ENCODE results near the gene DZIP3.

The DZIP3 gene, protein sequence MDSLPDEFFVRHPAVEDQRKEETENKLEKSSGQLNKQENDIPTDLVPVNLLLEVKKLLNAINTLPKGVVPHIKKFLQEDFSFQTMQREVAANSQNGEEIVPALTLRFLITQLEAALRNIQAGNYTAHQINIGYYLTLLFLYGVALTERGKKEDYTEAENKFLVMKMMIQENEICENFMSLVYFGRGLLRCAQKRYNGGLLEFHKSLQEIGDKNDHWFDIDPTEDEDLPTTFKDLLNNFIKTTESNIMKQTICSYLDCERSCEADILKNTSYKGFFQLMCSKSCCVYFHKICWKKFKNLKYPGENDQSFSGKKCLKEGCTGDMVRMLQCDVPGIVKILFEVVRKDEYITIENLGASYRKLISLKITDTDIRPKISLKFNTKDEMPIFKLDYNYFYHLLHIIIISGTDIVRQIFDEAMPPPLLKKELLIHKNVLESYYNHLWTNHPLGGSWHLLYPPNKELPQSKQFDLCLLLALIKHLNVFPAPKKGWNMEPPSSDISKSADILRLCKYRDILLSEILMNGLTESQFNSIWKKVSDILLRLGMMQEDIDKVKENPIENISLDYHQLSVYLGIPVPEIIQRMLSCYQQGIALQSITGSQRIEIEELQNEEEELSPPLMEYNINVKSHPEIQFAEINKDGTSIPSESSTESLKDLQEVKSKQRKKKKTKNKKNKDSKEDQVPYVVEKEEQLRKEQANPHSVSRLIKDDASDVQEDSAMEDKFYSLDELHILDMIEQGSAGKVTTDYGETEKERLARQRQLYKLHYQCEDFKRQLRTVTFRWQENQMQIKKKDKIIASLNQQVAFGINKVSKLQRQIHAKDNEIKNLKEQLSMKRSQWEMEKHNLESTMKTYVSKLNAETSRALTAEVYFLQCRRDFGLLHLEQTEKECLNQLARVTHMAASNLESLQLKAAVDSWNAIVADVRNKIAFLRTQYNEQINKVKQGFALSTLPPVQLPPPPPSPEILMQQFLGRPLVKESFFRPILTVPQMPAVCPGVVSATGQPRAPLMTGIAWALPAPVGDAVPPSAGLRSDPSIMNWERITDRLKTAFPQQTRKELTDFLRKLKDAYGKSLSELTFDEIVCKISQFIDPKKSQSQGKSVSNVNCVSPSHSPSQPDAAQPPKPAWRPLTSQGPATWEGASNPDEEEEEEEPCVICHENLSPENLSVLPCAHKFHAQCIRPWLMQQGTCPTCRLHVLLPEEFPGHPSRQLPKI

DNA sequence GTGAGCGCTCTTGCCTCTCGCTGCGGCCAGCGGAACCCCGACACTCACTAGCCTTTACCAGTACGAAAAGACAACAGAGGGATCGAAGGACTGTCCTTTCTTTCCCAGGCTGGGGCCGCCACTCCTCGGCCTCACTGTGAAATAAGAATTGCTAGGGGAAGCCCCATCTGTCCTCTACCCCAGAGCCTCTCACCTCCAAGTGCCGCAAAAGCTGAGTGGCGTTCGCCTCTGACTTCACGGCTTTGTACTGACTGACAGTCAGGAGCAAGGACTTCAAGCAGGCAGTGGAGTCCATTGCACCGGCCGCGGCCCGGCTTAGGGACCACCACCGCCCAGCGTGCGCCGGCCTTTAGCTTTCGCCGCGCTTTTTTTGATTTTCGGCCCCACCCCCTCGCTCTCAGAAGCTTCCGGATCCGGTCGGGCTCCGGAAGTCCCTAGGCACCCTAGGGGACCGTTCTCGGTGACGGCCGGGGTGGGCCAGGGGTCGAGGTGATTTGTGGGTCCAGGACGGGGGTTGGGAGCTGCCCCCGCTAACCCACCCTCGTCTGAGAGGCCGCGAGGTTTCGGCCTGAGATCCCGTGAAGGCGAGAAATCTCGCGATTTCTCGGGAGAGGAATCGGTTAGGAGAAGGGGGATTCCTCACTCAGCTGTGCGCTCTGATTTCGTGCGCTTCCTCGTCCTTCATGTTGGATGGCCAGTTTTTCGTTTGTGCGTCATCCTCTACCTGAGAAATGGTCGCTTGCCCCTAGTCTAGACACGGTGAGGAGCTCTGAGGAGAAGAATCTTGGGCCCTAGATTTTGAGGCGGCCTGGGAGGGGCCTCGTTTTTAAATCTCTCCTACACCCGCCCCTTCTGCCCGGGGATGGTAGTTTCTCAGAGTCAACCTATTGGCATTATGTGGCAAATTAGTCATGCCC, at the start of gene DZIP3, which contains the start of gene CIP2A:
DZIP3 (plus strand) TSS at position 642 of the 917 bp plus-strand sequence. CDS start 15,685 bp downstream, outside the sequence.
CIP2A (minus strand) TSS at position 358 of the 917 bp plus-strand sequence; CDS start at position 295, 63 bp downstream.
- peak; percentile 81 for DNase-seq

DNA sequence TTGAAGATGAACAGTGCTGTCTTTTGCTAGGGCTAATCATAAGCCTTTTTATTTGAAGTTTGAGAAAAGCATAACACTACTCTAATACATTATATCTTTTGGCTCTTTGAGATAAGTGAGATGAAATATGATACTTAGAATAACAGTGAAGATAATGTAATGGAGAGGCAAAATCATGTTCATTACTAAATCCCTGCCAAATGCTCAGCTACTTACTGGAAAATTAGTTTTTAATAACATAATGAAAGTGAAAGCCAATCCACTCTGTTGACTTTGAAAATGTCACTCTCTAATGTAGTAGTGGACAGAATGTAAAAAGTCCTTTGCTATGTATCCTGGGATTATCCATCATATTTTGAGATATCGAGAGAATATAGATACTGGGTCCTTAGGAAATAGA, 43.3 kb upstream of the DZIP3 start:
- no peak for DNase-seq

DNA sequence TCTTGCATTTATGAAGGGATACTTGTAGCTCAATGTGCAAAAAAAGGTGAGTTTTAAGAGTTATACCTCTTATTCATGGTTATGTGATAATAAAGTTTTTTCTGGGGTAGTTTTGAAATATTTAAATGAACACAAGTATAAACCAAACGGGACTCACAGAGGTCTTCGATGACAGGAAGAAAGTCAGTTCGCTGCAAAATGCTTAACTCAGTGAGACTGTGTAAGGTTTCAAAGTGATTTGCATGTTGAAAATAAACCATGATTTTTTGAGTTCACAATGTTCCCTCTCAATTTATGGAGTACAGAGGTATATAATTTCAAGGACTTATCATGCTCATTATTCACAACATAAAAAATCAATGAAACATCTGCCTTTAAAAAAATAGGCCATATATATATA, 42.8 kb upstream of the DZIP3 start:
- no peak for DNase-seq

DNA sequence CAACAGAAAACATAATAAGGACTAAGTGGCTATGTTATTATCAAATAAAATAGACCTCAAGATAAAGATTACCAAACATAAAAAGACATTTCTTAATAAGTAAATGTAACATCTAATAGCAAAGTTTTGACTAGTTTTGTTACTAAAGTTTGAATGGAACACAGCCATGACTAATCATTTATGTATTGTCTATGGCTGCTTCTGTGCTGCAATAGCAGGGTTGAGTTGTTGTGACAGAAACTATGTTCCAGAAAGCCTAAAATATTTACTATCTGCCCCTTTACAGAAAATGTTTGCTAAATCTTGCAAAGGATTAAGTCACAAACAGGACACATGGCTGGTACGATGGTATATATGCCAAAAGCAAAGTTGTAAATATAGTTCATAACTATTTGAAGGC, 41.2 kb upstream of the DZIP3 start:
- DNase-seq = no peak

DNA sequence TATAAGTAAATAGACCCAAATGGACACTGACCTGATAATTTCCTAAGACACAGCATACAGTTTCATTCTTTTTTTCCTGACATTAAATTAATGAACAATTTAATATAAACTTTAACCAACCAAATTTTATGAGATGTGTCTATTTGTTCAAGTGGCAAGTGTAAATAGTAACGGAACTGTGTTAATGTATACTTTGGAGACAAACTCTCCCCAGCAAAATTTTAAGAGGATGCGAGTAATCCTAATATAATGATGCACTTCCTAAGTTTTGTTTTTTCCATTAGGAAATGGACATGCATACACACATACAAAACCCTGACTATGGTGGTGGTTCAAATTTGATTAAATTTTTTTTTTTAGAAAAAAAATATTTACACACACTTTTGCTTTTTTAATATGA, 40.6 kb upstream of the DZIP3 start:
- no peak for DNase-seq

DNA sequence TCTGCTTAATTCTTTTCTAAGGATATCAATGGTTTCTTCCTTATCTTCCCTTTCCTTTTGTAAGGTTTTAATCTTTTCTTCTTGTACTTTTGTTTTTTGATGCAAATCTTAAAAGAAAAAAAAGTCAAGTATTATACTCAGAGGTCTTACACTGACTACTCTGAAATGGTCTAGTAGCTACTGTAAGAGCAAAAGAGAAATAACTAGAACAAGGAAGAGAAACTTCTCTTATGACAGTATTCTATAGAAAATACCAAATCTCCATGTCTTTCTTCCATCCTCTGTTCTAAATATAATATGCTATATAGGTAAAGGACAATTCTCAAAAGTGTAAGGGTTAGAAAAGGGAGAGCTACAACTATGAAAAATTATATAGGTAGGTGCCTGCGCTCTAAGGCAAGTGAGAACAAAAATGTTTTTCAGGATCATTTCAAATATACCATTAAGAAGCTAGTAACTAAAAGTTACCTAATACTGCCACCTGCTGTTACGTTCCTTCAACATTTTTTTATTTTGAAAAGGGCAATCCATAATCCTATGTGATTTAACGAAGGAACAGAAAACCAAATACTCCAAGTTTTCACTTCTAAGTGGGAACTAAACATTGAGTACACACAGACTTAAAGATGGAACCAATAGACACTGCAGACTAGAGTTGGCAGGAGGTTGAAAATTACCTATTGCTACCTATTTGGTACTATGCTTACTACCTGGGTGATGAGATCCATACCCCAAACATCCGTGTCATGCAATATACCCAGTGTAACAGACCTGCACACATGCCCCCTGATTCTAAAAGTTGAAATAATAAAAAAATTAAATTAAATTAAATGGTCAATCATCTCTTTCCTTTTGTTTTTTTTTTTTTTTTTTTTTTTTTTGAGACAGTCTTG, 37.0 kb upstream of the DZIP3 start:
- DNase-seq = no peak

DNA sequence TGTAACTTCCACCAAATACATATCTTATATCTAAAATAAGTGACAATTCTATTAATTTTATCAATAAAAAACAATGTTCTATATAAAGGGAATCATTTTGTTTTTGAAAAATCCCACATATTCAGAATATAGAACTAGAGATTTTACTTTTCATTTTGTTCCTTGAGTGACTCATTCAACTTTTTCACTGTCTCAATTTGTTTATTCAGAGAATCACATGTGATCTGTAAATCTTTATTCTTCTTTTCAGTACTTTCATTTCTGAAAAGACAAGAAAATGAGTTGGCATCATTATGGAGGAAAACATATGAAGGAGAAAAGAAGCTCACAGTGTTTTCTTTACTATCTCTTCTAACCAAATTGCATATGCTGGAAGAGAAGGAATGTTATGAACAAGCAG, 35.3 kb upstream of the DZIP3 start:
- no peak for DNase-seq

DNA sequence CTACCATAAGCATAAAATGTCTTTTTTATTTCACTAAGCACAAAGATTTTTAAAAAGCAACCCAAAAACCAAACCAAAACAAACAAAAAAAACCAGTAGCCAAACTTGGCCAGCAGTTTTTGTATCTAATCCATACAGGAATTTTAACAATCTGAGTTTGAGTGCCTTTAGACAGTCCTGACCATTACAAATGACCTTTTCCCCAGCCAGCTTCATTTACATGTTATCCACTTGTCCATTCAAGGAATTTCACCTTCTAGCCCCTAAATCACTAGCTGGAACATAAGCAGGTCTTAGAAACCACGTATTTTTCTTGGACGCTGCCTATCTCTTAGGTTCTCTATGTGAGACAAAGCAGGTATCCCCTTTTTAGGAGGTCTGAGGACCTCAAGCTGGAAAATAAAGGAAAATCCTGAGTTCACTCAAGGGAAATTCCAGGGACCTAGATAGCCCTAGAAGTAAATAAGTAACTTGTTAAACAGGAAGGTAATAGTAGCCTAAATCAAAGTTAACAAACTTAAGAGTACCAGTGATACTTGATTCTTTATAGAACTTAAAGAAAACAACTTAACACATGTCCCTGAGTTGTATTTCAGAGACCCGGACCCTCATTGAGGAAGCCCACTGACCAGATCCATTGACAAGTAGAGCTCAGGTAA, 34.5 kb upstream of the DZIP3 start:
- DNase-seq = no peak

DNA sequence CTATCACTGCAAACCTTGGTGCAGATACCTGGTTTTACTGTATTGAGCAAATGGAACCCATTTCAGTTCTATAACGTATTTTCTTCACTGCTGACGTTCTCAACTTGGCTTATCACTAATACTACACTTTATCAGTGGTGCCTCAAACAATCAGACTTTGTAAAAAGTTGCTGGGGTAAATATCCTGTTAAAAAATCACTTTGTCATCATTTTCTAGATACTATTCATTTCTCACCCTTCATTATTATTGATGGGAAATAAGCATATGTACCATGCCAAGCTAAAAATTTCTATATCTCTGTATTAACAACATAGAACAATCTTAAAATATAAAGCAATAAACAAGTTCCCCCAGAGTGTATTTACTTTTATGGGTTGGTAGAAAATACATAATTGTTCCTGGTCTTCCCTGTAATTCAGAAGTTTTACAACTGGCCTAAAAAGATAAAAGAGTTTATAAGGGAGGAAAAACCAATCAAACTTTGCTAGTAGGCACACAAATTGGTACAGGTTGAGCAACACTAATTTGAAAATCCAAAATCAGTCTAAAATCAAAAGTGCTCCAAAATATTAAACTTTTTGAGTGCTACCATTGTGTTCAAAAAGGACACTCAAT, 33.4 kb upstream of the DZIP3 start:
- DNase-seq = no peak

DNA sequence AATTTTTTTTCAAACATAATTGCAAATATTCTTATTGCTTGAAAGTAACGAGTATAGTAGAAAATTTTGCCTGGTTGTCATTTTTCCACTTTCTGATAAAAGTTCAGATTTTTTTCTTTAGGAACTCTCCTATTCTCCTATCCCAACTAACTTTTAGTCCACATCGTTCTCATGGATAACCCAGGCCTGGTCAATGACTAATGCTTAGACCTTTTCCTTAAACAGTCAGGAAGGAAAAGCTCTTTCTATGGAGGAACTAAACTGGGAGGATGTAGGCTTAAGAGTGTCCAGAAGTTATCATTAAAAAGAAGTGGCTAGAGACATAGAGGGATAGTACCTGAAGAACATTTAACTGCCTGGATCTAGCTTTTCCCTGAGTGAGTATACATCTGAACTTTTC, 27.0 kb upstream of the DZIP3 start:
- DNase-seq = no peak

DNA sequence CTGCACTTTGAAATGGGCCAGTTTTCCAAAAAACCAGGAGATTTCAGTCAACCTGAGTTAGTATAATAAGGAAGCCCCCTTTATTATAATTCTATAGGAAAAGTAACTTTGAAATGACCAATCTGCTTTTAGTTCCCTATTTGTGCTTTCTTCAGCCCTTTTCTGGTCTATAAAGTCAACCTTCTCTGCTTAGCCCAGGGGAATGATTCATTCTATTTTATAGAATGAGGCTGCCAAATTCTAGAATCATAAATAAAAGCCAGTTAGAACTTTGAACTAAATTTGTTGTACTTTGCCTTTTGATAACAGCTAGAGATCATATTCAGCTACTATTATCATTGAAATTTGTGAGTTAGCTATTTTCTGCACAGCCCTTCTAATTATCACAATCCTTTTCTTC, 25.0 kb upstream of the DZIP3 start:
- no peak for DNase-seq

DNA sequence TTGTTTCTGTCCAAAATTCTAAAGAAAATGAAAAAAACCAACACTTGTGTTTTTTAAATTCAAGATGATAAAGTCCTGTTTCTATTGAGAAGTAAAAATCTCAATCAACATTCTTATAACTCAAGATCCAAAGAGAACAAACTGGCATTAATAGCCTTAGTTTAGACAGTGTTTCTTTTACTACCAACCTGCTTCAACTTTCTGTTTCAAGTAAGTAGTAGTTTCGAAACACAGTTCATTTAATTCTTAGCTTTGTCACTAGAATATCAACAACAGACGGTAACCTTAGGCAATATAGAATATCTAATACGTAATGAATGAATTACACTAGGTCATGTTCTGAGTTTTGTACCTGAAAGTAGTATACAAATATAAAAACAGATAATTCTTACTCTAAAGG, 24.0 kb upstream of the DZIP3 start:
- no peak for DNase-seq

DNA sequence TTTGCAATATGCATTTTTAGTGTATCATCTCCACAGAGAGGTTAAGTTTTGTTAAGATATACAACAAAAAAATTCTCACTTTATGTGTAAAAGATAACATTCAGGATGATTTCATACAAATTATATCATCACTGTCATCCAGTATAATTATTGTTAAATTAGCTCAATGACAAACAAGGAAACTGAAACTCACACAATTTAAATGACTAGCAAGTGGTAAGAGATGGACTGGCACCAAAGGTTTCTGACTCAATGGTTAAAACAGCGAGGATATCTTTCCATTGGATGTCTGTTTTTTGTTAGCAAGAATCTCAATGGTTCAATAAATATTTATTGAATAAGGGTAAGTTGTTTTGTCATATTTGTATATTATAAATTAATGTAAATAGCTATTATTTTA, 22.9 kb upstream of the DZIP3 start:
- no peak for DNase-seq

DNA sequence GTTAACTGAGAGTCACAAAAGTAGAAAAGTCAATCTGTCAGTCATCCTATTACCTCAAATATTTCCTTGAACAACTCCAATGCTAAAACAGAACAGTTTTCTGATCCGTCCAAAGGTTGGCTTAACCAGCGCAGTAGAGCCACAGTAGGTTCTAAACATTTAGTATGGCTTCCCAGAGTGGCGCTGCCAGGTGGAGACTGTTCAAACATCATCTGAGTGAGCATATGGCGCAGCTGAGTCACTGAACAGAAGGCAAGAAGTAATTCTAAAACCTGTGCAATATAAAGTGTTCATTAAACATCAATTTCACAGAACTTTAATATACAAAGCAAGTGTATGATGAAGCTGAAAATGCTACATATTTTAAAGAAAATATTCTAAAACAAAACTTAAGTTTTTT, 20.2 kb upstream of the DZIP3 start:
- DNase-seq = no peak

DNA sequence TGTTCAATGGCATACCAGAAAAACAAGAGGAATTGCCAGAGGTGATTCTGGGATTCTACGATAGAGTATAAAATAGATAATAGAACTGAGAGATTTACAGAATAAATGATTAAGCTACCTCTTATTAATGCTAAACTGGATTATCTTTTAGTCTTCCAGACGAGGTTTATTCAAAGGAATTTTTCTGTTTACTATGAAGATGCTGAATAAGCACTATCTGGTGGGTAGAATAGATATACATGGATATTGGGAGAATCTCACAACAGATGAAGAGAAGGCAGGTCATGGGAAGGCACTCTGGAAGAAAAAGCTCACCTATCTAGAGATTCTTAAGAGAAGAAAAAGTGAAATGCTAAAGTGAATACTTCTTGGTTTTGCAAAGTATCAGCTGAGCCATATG, 11.5 kb upstream of the DZIP3 start:
- DNase-seq = no peak

DNA sequence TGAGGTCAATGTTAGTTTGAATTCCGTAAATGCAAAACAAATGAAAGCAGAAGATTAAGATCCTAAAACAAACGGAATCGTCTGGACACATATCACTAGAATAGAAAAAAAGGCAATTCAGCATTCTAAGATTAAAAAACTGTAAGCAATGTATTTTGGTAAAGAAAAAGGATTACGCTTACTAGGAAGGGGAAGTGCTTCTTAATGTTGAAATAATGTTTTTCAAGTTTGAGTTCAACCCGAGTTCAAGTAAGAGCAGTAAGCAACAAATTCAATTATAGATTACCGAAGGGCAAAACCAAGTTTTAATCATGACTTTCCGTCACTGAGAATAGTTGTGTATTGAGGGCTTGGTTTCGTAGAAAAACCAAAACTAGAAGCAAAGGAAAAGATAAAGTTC, 921 bp upstream of the DZIP3 start:
- no peak for DNase-seq

DNA sequence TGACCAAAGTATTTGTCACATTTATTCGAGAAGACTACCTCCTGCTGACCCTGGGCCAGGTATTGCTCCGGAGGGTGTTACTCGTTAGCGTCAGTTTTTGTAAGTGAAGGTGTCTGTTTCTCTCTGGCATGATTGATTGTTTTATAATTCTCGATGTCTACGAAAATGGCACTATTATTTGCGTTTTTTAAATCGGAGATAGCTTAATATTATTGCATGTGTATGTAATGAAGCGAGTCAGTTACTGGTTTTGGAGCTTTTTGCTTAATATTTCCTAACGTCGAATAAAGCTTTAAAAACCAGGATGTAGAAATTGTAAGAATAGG, 439 bp downstream of the DZIP3 start:
- no peak for DNase-seq

DNA sequence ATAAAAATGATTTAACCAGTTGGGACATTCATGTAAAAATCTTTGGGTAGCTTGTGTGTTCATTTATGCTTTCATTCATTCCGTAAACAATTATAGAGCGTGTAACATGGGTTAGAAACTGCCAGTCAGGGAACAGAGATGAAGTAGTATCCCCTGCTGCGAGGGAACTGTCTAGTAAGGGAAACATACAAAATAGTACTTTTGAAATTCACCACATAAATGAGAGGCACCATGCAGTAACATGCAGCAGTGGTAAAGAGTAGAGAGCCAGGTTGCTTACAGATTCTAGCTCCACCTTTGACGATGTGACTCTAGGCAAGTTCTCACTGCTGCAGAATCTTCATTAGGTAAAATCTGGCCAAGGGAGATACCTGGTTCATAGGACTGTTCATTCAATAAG, 938 bp downstream of the DZIP3 start:
- no peak for DNase-seq

DNA sequence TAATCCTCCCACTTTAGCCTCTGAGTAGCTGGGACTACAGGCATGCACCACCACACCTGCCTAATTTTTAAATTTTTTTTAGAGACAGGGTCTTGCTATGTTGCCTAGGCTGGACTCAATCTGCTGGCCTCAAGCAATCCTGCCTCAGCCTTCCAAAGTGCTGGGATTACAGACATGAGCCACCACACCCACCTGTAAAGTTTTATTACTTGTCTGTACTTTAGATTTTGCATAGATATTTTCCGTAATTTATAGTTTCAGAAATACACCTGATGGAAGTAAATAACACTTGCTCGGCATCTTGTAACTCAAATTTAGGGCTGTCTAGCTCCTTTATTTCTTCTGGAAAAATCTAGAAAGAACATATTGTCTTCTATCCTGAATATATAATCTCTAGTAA, 5.8 kb downstream of the DZIP3 start:
- no peak for DNase-seq

DNA sequence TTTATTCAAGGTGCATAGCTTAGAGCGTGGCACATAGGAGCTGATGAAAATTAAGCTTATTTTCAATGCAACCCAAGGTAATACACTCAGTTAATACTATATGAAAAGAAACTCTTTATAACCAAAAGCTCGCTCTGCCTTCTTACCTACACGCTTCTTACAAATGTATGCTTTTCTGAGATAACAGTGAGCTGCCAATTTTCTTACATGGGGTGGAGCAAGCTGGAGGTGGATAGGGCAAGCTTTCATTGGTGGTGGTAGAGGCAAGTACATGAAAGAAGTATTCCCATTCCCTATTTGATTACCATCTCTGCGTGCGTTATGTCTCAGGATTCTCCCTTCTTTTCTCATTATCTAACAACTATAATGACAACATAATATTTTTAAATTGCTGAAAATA, 8.9 kb downstream of the DZIP3 start:
- no peak for DNase-seq

All from stimulated activated CD4-positive, alpha-beta T cell treated with anti-CD3 and anti-CD28 coated beads, Interleukin-4, amount 100 ng/mL, for 1 hour (primary cell).